HG03469 (cell line): ENCODE results near the gene AGXT.

Experiments used
- ATAC-seq: cut with Tn5 transposase; IDR thresholded peaks from one replicate; pipeline ENCODE4 v1.9.1; 2021; ENCODE audit warnings: mild to moderate bottlenecking, moderate library complexity, moderate number of reproducible peaks; ENCODE audit not compliant: unreplicated experiment

Gene AGXT

DNA sequence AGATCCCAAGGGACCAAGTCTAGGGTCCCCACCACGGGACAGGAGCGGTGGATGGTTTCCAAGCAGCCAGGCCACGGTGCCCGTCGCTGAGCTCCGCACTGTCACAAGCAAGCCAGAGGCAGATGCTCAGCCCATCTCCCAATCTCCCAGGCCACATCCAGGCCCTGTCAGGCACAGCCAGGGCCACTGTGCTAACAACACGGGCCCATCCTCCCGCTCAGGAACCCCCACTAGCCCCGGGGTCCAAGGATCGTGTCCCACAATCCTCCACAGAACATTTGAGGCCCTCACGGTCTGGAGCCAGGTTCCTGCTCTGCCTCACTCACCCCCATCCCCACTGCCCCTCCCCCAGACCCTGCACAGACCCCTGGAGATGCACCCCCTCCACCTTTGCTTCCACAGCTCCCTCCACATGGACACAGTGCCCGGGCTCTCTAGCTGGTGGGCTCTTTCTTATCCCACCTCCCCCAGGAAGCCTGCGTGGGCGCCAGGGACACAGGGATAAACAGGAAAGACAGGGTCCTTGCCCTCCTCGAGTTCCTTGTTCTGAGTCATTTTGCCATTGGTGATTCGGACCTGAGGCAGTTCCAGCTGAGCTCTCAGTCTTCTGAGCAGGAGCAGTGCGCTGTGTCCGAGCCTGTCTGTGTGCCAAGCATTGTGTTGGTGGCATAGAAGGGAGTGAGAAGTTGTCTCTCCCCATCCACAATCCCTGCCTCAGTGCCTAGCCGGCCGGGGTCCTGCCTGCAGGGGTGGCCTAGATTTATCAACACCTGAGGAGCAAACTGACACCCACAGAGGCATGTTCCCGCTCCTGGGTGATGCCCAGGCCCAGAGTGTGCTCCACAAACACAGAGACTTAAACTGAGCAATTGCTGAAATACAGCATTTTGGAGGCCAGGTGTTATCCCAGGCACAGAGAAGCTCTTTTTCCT is 44.5 kb downstream of the AGXT start:
- no peak for ATAC-seq

GRCh38 chr2:240913810-240914644 is 45.4 kb downstream of the AGXT start:
- no peak for ATAC-seq

GRCh38 chr2:240914645-240915525 is 46.3 kb downstream of the AGXT start:
- ATAC-seq = no peak

DNA sequence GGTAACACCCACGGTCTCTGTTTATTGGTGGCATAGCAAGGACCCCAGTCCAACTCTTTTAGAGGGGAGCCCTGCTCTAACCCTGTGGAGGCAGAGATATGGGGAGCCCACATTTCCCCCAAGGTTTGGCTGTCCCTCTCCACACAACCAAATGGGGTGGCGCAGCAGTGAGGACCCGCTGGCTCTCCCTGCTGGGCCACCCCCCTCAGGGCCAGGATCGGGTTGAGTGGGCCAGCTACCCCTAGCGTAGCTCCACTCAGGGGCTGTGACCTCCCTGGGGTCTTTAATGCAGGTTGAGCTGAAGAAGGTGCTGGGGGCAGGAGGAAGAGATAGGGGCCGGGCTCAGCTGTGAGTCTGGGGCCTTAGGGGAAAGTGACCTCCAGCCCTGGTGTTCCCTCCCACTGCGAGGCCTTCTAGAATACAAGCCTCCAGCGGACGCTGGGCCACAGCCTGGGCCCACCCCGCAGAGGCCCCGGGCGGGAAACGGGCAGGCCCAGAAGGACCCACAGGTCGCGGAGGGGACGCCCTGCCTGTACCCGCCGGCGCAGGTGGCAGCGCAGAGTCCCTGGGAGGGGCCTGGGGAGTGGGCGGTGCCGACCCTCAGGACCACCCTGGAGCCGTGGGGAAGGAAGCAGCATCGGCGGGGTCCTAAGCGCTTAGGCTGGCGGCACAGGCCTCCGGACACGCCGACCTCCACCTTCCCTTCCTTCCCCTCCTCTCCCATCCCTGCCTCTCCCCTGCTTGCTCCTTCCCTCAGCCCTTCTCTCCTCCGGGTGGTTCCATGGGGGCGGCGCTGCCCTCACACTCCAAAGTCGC is 47.1 kb downstream of the AGXT start:
- ATAC-seq = no peak

- ATAC-seq = no peak
Observed at GRCh38 chr2:240916571-240917008, 48.0 kb downstream of the AGXT start.

GRCh38 chr2:240917009-240917683 is 48.5 kb downstream of the AGXT start:
- no peak for ATAC-seq

DNA sequence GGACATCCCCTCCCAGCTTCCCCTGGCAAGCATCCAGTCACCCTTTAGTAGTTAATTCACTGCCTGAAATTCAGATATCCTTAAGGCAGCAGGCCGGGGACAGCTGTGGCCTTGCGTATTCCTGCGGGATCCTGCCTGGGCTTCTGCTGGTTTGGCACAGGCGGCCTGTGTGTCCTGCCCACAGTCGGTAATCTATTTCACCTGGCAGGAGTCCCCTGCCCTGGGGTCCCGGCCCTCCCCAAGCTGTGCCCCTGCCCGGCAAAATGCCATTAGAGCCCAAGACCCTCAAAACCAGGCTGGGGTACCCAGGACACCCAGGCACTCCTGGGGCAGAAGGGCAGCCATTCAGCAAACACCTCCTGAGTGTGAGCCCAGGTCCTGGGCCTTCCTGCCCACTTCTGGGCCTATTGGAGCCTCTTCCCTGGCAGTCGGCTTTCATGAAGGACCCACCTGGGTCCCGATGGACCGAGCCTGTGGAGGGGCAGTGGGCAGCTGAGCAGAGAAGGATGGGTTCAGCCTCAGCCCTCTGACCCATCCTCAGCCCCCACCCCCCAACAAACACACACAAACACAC is 49.1 kb downstream of the AGXT start:
- no peak for ATAC-seq

DNA sequence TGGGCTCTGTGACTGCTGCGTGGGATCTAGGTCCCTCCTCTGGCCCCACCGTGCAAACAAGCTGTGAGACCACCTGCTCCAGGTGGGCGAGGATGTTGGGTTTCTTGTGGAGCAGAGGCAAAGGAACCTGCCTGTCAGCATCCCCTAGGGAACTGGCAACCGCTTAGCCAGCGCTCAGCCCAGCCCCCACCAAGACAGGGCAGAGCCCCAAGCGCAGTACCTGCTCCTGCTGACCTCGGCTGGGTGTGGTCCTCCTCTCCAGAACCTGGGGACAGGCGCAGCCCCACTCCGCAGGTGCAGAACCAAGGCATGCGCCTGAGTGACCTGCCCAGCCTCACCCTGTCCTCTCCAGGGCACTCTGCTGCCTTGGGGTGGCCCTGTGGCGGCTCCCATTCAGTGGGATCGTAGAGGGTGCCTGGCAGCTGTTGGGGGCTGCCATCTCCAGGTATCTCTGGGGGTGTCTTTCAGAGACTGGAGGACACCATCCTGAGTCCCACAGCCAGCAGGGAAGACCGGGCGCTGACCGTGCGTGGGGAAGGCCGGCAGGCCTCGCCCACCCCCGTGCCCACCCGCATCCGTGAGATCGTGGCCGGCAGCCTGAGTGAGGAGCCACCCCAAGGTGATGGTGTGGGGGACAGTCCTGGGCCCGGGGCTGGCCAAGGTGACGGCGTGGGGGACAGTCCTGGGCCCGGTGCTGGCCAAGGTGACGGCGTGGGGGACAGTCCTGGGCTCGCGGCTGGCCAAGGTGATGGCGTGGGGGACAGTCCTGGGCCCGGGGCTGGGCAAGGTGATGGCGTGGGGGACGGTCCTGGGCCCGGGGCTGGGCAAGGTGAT is 49.9 kb downstream of the AGXT start:
- ATAC-seq = no peak

DNA sequence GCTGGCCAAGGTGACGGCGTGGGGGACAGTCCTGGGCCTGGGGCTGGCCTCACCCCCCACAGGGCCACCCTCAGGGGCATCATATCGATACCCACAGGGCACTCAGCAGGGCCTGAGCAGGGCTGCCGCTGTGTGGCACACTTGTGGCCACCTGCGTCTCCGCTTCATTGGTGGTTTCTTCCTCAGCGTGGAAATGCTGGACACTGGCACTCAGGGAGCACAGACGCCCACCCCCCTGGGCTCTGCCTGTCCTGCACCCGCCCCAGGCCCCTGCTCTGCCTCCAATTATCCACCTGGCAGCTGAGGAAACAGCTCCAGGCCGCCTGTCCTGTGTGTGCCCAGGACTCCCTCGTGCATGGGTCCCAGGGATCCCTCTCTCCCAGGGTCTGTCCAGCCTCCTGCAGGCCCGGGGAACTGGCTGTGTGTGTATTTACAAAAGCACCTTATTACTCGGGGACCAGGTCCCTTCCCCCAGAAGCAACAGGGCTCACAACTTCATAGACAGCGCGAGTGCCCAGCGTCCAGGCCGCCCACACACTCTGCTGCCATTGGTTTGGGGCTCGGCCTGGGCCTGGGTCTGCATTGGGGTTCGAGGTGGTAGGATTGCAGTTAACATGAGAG is 50.6 kb downstream of the AGXT start:
- no peak for ATAC-seq

DNA sequence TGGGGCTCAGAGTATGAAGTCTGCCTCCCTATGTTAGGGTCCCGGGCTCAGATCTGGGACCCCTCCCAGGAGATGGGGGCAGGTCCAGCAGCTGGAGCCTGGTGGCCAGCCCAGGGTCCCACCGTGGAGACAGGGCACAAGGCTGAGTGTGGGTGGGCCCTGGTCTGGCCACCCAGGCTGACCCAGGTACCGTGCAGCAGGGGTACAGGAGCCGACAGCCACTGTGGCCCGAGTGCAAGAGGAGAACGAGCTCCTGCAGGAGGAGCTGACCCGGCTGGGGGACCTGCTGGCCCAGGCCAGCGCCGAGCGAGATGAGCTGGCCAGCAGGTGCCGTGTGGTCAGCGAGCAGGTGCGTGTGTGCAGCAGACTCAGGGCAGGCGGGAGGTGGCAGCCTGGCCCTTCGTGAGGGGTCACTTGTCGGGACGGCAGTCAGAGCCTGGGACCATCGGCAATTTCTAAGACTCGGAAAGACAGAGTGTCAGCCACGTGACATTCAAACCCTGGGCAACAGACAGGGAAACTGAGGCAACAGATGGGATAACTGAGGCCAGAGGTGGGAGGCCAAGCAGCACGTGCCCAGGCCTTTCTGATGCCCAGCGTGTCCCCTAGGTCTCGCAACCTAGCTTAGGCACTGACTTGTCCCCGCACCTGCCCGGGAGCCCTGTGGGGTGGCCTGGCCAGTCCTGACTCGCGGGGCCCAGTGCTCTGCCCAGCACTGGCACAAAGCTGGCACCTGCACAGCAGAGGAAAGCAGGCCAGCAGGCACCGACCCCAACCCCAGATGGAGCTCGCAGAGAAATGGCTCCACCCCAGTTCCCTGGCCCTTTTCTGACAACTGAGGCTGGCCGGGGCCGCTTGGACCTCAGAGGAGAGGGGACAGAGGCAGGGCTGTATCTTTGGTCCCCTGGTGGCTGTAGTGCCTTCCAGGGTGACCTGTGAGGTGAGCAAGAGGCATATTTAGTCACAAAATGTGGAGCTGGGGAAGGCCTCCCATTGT is 51.5 kb downstream of the AGXT start:
- no peak for ATAC-seq

GRCh38 chr2:240920783-240921231 is 52.2 kb downstream of the AGXT start:
- no peak for ATAC-seq

DNA sequence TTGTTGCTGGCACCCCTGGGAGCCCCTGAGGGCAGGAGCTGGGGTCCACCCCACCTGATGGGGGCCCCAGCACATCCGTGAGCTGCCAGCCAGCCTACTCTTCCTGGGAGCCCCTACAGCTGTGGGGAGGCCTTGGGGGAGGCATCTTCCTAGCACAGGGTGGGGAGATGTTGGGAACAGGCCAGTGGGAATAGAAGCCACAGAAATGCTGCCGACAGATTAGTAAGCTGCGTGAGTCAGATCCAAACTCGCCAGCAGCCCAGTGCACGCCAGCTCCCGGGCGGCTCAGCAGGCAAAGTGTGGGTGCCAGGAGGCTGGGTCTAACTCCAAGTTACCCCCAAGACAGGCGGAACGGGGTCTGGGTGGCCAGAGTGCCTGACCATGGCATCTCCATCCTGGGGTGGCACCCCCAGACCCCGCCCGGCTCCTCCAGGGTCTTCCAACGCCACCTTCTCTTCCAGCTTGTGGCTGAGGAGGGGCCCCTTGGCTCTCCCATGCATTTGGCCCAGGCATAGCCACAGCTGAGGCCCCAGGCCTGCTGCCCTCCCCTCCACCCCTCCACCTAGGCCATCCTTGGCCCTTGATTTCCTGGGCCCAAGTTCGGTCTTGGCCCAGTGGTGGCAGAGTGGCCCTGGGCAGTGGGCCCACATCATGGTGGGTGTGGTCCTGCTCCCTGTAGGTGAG is 52.8 kb downstream of the AGXT start:
- no peak for ATAC-seq

DNA sequence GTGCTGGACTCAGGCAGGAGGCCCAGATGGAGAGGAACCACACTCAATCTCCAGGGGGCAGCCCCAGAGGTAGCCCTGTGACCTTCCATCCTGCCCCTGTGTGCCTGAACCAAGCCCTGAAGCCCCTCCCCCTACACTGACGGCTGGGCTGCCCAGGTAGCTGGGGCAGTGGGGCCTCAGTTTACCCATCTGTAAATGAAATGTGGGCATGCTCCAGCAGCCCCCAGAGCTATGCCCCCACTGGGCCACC is 53.3 kb downstream of the AGXT start:
- no peak for ATAC-seq

DNA sequence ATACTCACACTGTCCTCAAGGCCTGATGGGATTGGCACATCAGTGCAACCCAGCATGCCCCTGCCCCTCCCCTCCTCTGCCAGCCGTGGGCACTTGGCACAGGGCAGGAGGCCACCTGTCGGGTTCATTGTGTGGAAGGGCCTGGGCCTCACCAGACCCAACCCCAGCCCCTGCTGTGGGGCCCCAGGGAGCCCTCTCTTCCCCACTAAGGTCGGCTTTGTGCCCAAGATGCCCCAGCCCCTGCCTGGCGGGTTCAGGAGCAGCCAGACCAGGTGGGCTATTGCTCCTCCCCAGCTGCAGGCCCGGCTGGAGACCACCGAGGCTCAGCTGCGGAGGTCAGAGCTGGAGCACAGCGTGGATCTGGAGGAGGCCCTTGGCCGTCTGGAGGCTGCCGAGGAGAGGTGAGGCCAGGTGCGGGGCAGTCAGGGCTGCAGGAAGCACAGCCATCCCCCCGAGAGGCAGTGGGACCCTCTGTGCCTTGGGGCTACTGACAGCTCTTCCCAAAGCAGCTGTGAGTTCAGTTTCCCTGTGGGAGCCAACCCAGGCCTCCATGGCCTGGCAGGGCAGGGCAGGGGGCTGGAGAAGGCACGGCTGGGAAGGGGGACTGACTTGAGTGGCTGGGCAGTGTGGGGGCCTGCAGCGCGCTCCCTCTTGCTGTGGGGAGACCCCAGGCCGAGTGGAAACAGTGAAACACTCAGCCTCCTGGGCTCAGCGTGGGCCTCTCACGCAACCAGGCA is 53.8 kb downstream of the AGXT start:
- no peak for ATAC-seq

- ATAC-seq = no peak
Observed at GRCh38 chr2:240922982-240923537, 54.4 kb downstream of the AGXT start.
